Activated naive CD4-positive, alpha-beta T cell treated with anti-CD3 and anti-CD28 coated beads, Interleukin-2, amount 50 U/mL, for 72 hours (primary cell): ENCODE data around the gene SPRR4. TPM values are rescaled to one million over a fixed set of nuclear protein-coding genes. Genes with fewer than 3 reads are reported as not detected.
"Not testable (repeated sequence)": the region's sequence is repeated elsewhere in the genome, so short reads cannot be mapped to it uniquely, and the experiment has no call there.

ENCODE experiments used
- ATAC-seq, 2 donors: fragments of 150-1000 bp; cut with Tn5 transposase; 2 replicates each; pipeline ENCODE4 v1.10.0; 2021; ENCODE audit warnings: mild to moderate bottlenecking in 2 of 2, moderate library complexity in 2 of 2
- DNase-seq, 2 donors: peaks; one replicate each; pipeline ENCODE4 v3.0.0; 2021 to 2022; ENCODE audit warnings: low spot score in 2 of 2
- H3K27ac Mint-ChIP-seq, 2 donors: one replicate each; pipeline ENCODE4 v1.8.0; 2022; ENCODE audit warnings: mild to moderate bottlenecking in 2 of 2, mixed read lengths in 2 of 2
- H3K36me3 Mint-ChIP-seq, 2 donors: one replicate each; pipeline ENCODE4 v1.8.0; 2022; ENCODE audit warnings: mixed read lengths in 2 of 2
- H3K9me3 Mint-ChIP-seq, 2 donors: one replicate each; pipeline ENCODE4 v1.8.0; 2022; ENCODE audit warnings: mixed read lengths in 2 of 2
- total RNA-seq, 2 donors: library from RNA; stranded (reverse); gene quantifications; one replicate each; pipeline ENCODE4 v1.2.3, GENCODE V29; 2022

The SPRR4 gene
- total RNA-seq, 2 donors from 2014 or later: not detected

GRCh38 chr1:152993186-152993585, 22.7 kb downstream of the SPRR4 start:
- DNase-seq (no peak), ATAC-seq (no peak)
- H3K36me3 Mint-ChIP-seq: no peaks in the 10 kb centered on the region
- H3K9me3 Mint-ChIP-seq: no peaks in the 10 kb centered on the region
- no peak overlapping the region for H3K27ac Mint-ChIP-seq

GRCh38 chr1:152995842-152996241, 25.4 kb downstream of the SPRR4 start:
- H3K36me3 Mint-ChIP-seq: no peaks in the 10 kb centered on the region
- no peaks in the 10 kb centered on the region for H3K9me3 Mint-ChIP-seq

GRCh38 chr1:152996633-152997400, 26.4 kb downstream of the SPRR4 start:
- DNase-seq: no peak
- H3K36me3 Mint-ChIP-seq: no peaks in the 10 kb centered on the region
- no peaks in the 10 kb centered on the region for H3K9me3 Mint-ChIP-seq
- H3K27ac Mint-ChIP-seq: no peak overlapping the region
- ATAC-seq: no peak

More at GRCh38 chr1:152995842-152996241, 25.4 kb downstream of the SPRR4 start:
- no peak overlapping the region for H3K27ac Mint-ChIP-seq
- no peak for ATAC-seq
- DNase-seq: no peak

GRCh38 chr1:152997901-152998300, 27.5 kb downstream of the SPRR4 start:
- no peak for ATAC-seq
- DNase-seq: no peak
- Mint-ChIP-seq H3K27ac (no peak overlapping the region), H3K36me3 (no peaks in the 10 kb centered on the region), H3K9me3 (peaks cover 0 to 3% of the 10 kb centered on the region in 2 donors)

GRCh38 chr1:152998476-152998875, 28.0 kb downstream of the SPRR4 start:
- no peaks in the 10 kb centered on the region for H3K36me3 Mint-ChIP-seq
- ATAC-seq: no peak
- no peak for DNase-seq
- H3K27ac Mint-ChIP-seq: no peak overlapping the region
- H3K9me3 Mint-ChIP-seq: peaks cover 0 to 3% of the 10 kb centered on the region in 2 donors

GRCh38 chr1:152999818-153000217, 29.4 kb downstream of the SPRR4 start:
- DNase-seq: no peak
- Mint-ChIP-seq H3K9me3 (peaks cover 0 to 3% of the 10 kb centered on the region in 2 donors), H3K27ac (no peak overlapping the region), H3K36me3 (no peaks in the 10 kb centered on the region)
- ATAC-seq: no peak

- Mint-ChIP-seq H3K36me3 (no peaks in the 10 kb centered on the region), H3K9me3 (peaks cover 0 to 3% of the 10 kb centered on the region in 2 donors), H3K27ac (no peak overlapping the region)
- ATAC-seq (no peak), DNase-seq (no peak)
Observed at GRCh38 chr1:153000294-153000693, 29.8 kb downstream of the SPRR4 start.

- Mint-ChIP-seq H3K36me3 (no peaks in the 10 kb centered on the region), H3K27ac (no peak within 1 kb of the TSS), H3K9me3 (peaks cover 0 to 3% of the 10 kb centered on the region in 2 donors)
- no peak for DNase-seq
- no peak for ATAC-seq
Observed at GRCh38 chr1:153001382-153001781, 30.9 kb downstream of the SPRR4 start, which contains the start of gene SPRR3. TSS of gene SPRR3 (plus strand) at chr1:153001749. CDS start at chr1:153003021, 1,272 bp downstream.

GRCh38 chr1:153011235-153011758, 40.8 kb downstream of the SPRR4 start:
- H3K9me3 Mint-ChIP-seq, DNase-seq, H3K27ac Mint-ChIP-seq, ATAC-seq, H3K36me3 Mint-ChIP-seq: not testable (repeated sequence)

GRCh38 chr1:153021829-153022228, 51.4 kb downstream of the SPRR4 start:
- not testable (repeated sequence) for DNase-seq, H3K36me3 Mint-ChIP-seq, H3K9me3 Mint-ChIP-seq, ATAC-seq, H3K27ac Mint-ChIP-seq

Other genes starting within 250 kb of the SPRR4 start
- not detected for gene KPRP, start 212.6 kb upstream of the SPRR4 start, total RNA-seq
- not detected for gene LCE1F, start 195.5 kb upstream of the SPRR4 start, total RNA-seq
- not detected for gene LCE1E, start 184.4 kb upstream of the SPRR4 start, total RNA-seq
- gene LCE1D, start 173.9 kb upstream of the SPRR4 start, total RNA-seq: not detected
- not detected for gene LCE1C, start 164.0 kb upstream of the SPRR4 start, total RNA-seq
- gene LCE1B, start 158.7 kb upstream of the SPRR4 start, total RNA-seq: not detected
- not detected for gene LCE1A, start 143.2 kb upstream of the SPRR4 start, total RNA-seq
- gene LCE6A, start 127.8 kb upstream of the SPRR4 start, total RNA-seq: not detected
- not detected for gene LCE7A, start 110.7 kb upstream of the SPRR4 start, total RNA-seq
- not detected for gene SMCP, start 92.3 kb upstream of the SPRR4 start, total RNA-seq
- gene IVL, start 62.1 kb upstream of the SPRR4 start, total RNA-seq: not detected
- not detected for gene SPRR5, start 23.4 kb upstream of the SPRR4 start, total RNA-seq
- gene SPRR1A, start 13.4 kb downstream of the SPRR4 start, total RNA-seq: not detected
- not detected for gene SPRR3, start 31.1 kb downstream of the SPRR4 start, total RNA-seq
- not detected for gene SPRR1B, start 60.6 kb downstream of the SPRR4 start, total RNA-seq
- gene SPRR2D, start 70.5 kb downstream of the SPRR4 start, total RNA-seq: not detected
- not detected for gene SPRR2A, start 86.9 kb downstream of the SPRR4 start, total RNA-seq
- not detected for gene SPRR2B, start 101.0 kb downstream of the SPRR4 start, total RNA-seq
- not detected for gene SPRR2E, start 123.9 kb downstream of the SPRR4 start, total RNA-seq
- not detected for gene SPRR2F, start 142.9 kb downstream of the SPRR4 start, total RNA-seq
- not detected for gene SPRR2G, start 180.2 kb downstream of the SPRR4 start, total RNA-seq
- gene LELP1, start 232.8 kb downstream of the SPRR4 start, total RNA-seq: not detected
- not detected for gene PRR9, start 246.9 kb downstream of the SPRR4 start, total RNA-seq